CD4-positive, alpha-beta T cell (primary cell): ENCODE data around the gene ZNF106. TPM values are rescaled to one million over a fixed set of nuclear protein-coding genes. Genes with fewer than 3 reads are reported as not detected.

Experiments
- ATAC-seq: fragments of 200-7000 bp; cut with Tn5 transposase; one replicate; pipeline ENCODE4 v1.10.0; 2022; ENCODE audit warnings: mild to moderate bottlenecking; ENCODE audit not compliant: poor library complexity
- CTCF ChIA-PET: fragments of 350-600 bp; sonication (Branson Sonifier 250); formaldehyde crosslinking; loops from one replicate; lab custom pipeline; 2021; ENCODE audit warnings: antibody characterized with exemption, inconsistent platforms; lab: Charles Lee
- POLR2A ChIA-PET: fragments of 350-600 bp; sonication (Branson Sonifier 250); formaldehyde crosslinking; loops from one replicate; lab custom pipeline; 2021; ENCODE audit warnings: antibody characterized with exemption, inconsistent platforms; lab: Charles Lee
- DNase-seq, 14 experiments: peaks; one replicate each; pipeline ENCODE4 v3.0.0-alpha.2; 2013 to 2020; ENCODE audit warnings: mixed read lengths in 2 of 14
- H3K27ac ChIP-seq, 2 donors: one replicate each; pipeline versions ENCODE4 v1.5.1 to v1.7.0; 2013; ENCODE audit warnings: low read length in 2 of 2, low read depth in 1 of 2, mild to moderate bottlenecking in 1 of 2
- H3K27me3 ChIP-seq, 2 experiments: 1 replicate in 1 of 2; 2 replicates in 1 of 2; pipeline versions ENCODE4 v1.6.1 to v1.7.0; 2013; ENCODE audit warnings: low read length in 2 of 2, control low read depth in 1 of 2, mild to moderate bottlenecking in 1 of 2, moderate library complexity in 1 of 2; ENCODE audit not compliant: insufficient read depth in 2 of 2, control insufficient read depth in 1 of 2
- H3K36me3 ChIP-seq: one replicate; pipeline ENCODE4 v1.6.1; 2013; ENCODE audit warnings: low read length, control low read depth; ENCODE audit not compliant: insufficient read depth
- H3K4me1 ChIP-seq: one replicate; pipeline ENCODE4 v1.6.1; 2013; ENCODE audit warnings: low read length, control low read depth; ENCODE audit not compliant: insufficient read depth
- H3K4me3 ChIP-seq: one replicate; pipeline ENCODE4 v1.5.1; 2013; ENCODE audit warnings: mild to moderate bottlenecking, low read length, moderate library complexity
- H3K9me3 ChIP-seq, 2 experiments: 1 replicate in 1 of 2; 2 replicates in 1 of 2; pipeline versions ENCODE4 v1.6.1 to v1.7.0; 2013; ENCODE audit warnings: low read length in 2 of 2, mild to moderate bottlenecking in 2 of 2, control low read depth in 1 of 2, moderate library complexity in 1 of 2; ENCODE audit not compliant: control insufficient read depth in 1 of 2, insufficient read depth in 1 of 2
- H3K27ac Mint-ChIP-seq: one replicate; pipeline ENCODE4 v1.8.0; 2020; ENCODE audit warnings: mixed read lengths
- H3K27me3 Mint-ChIP-seq: one replicate; pipeline ENCODE4 v1.8.0; 2021; ENCODE audit warnings: mixed read lengths
- H3K36me3 Mint-ChIP-seq: one replicate; pipeline ENCODE4 v1.8.0; 2021; ENCODE audit warnings: low read depth, mixed read lengths
- H3K4me1 Mint-ChIP-seq: one replicate; pipeline ENCODE4 v1.8.0; 2021; ENCODE audit warnings: low read depth, mixed read lengths
- H3K4me3 Mint-ChIP-seq: one replicate; pipeline ENCODE4 v1.8.0; 2020; ENCODE audit warnings: mild to moderate bottlenecking, mixed read lengths
- H3K9me3 Mint-ChIP-seq: one replicate; pipeline ENCODE4 v1.8.0; 2020; ENCODE audit warnings: mixed read lengths
- CTCF ChIP-seq: fragments of 200-600 bp; IDR thresholded peaks from one replicate; pipeline ENCODE4 v1.8.0; 2022; ENCODE audit warnings: antibody characterized with exemption, mild to moderate bottlenecking
- intact Hi-C, 2 experiments: fragments of 100-400 bp; cut with DNase I in 1 of 2; cut with micrococcal nuclease in 1 of 2; formaldehyde crosslinking; loops; one replicate each; pipeline versions ENCODE4 v1.15.1 to v1.9.0; 2023 to 2025; cut with DNase I, micrococcal nuclease
- total RNA-seq, 174 experiments: library from RNA in 2 of 174; stranded (reverse) in 2 of 174; gene quantifications; one replicate each; pipeline ENCODE4 v1.2.3 and lab custom pipeline; 2021 to 2026

Gene ZNF106
- total RNA-seq, 2 experiments from 2014 or later = 30.9 to 31.4 TPM

GRCh38 chr15:42490291-42490670, 660 bp downstream of the ZNF106 start:
- peaks cover 45% of the 10 kb centered on the region for H3K4me1 ChIP-seq
- no peaks in the 10 kb centered on the region for H3K36me3 ChIP-seq
- CTCF ChIA-PET = interaction anchor here (1.4 to 2.3 kb wide), 2 partner anchors 13 to 19 kb away, joined by 4 to 6 read pairs; no protein-coding TSS in a partner anchor
- intact Hi-C loops = loop anchor here in 1 of 2 experiments (2.0 to 10.0 kb wide), 4 partner anchors 59 to 635 kb away; partner anchors contain the start of genes CDAN1, HAUS2, LRRC57 and VPS39
- peak overlapping the region; percentile 76 to 77 for H3K27ac ChIP-seq
- peaks cover 26% of the 10 kb centered on the region for H3K36me3 Mint-ChIP-seq
- no peaks in the 10 kb centered on the region for H3K9me3 Mint-ChIP-seq
- H3K27ac Mint-ChIP-seq = peak overlapping the region; percentile 99
- peaks cover 48% of the 10 kb centered on the region for H3K4me1 Mint-ChIP-seq
- POLR2A ChIA-PET = interaction anchor here (0.6 to 2.6 kb wide), 16 partner anchors 8 to 1230 kb away, joined by 3 to 19 read pairs (median 4); partner anchors contain the start of genes GANC, HAUS2, LRRC57 and STARD9
- H3K9me3 ChIP-seq = no peaks in the 10 kb centered on the region
- ATAC-seq (no peak), DNase-seq (peak in 2 of 14 experiments; percentile 32 to 40)
- no peak for TF ChIP-seq CTCF
- peak overlapping the region; percentile 100 for H3K4me3 Mint-ChIP-seq
- H3K4me3 ChIP-seq = peak overlapping the region; percentile 81
- no peaks in the 10 kb centered on the region for H3K27me3 ChIP-seq
- H3K27me3 Mint-ChIP-seq = no peaks in the 10 kb centered on the region

- H3K27ac ChIP-seq = no peak overlapping the region
- Mint-ChIP-seq H3K4me3 (no peak overlapping the region), H3K4me1 (peaks cover 26% of the 10 kb centered on the region), H3K27me3 (no peaks in the 10 kb centered on the region), H3K9me3 (peaks cover 3% of the 10 kb centered on the region), H3K27ac (no peak overlapping the region), H3K36me3 (peaks cover 32% of the 10 kb centered on the region)
- TF ChIP-seq CTCF = no peak
- ChIA-PET CTCF (no interaction called here), POLR2A (interaction anchor here (0.8 kb wide), 1 partner anchor 42 kb away, joined by 3 read pairs; no protein-coding TSS in a partner anchor)
- no peaks in the 10 kb centered on the region for H3K36me3 ChIP-seq
- H3K27me3 ChIP-seq = no peaks in the 10 kb centered on the region
- intact Hi-C loops = no loop called here
- DNase-seq = no peak
- H3K4me1 ChIP-seq = peaks cover 4% of the 10 kb centered on the region
- peaks cover 0 to 5% of the 10 kb centered on the region in 2 experiments for H3K9me3 ChIP-seq
- ATAC-seq = no peak
- H3K4me3 ChIP-seq = no peak overlapping the region
These were observed 7.3 kb downstream of the ZNF106 start for GRCh38 chr15:42483677-42484076.

- H3K9me3 Mint-ChIP-seq = peaks cover 3% of the 10 kb centered on the region
- Histone ChIP-seq H3K36me3 (no peaks in the 10 kb centered on the region), H3K9me3 (peaks cover 0 to 5% of the 10 kb centered on the region in 2 experiments), H3K4me1 (no peaks in the 10 kb centered on the region), H3K27ac (no peak overlapping the region), H3K4me3 (no peak overlapping the region), H3K27me3 (no peaks in the 10 kb centered on the region)
- ChIA-PET POLR2A (interaction anchor here (1.0 kb wide), 1 partner anchor 8 kb away, joined by 3 read pairs; the partner anchor contains the start of gene ZNF106), CTCF (interaction anchor here (1.0 kb wide), 1 partner anchor 283 kb away, joined by 3 read pairs; no protein-coding TSS in a partner anchor)
- intact Hi-C loops = no loop called here
- peaks cover 16% of the 10 kb centered on the region for H3K4me1 Mint-ChIP-seq
- H3K4me3 Mint-ChIP-seq = no peak overlapping the region
- no peaks in the 10 kb centered on the region for H3K27me3 Mint-ChIP-seq
- TF ChIP-seq CTCF = no peak
- H3K36me3 Mint-ChIP-seq = peaks cover 30% of the 10 kb centered on the region
- ATAC-seq (no peak), DNase-seq (no peak)
- H3K27ac Mint-ChIP-seq = no peak overlapping the region
These were observed 8.2 kb downstream of the ZNF106 start for GRCh38 chr15:42482701-42483100.
